H9 (cell line): ENCODE data around the gene TMEM141. TPM values are rescaled to one million over a fixed set of nuclear protein-coding genes. Genes with fewer than 3 reads are reported as not detected.
"Not testable (repeated sequence)": the region's sequence is repeated elsewhere in the genome, so short reads cannot be mapped to it uniquely, and the experiment has no call there.

Experiments used
- DNase-seq: peaks from one replicate; pipeline ENCODE4 v3.0.0-alpha.2; 2017
- H2AFZ ChIP-seq: one replicate; pipeline ENCODE4 v1.6.1; 2013; ENCODE audit warnings: mild to moderate bottlenecking, low read length, control low read depth, moderate library complexity
- H2AK5ac ChIP-seq: 2 replicates; pipeline ENCODE4 v1.6.1; 2013; ENCODE audit warnings: low read length, control low read depth, mixed read lengths; ENCODE audit not compliant: insufficient read length
- H2BK120ac ChIP-seq: one replicate; pipeline ENCODE4 v1.6.1; 2013; ENCODE audit warnings: low read depth, mild to moderate bottlenecking, low read length, control low read depth, inconsistent platforms; ENCODE audit not compliant: poor library complexity, severe bottlenecking
- H2BK12ac ChIP-seq: 2 replicates; pipeline ENCODE4 v1.6.1; 2013; ENCODE audit warnings: low read length, control low read depth, mixed read lengths, low read depth; ENCODE audit not compliant: insufficient read length
- H2BK15ac ChIP-seq: 2 replicates; pipeline ENCODE4 v1.6.1; 2013; ENCODE audit warnings: low read depth, low read length, control low read depth
- H2BK20ac ChIP-seq: one replicate; pipeline ENCODE4 v1.6.1; 2013; ENCODE audit warnings: low read depth, mild to moderate bottlenecking, low read length, control low read depth, inconsistent platforms; ENCODE audit not compliant: poor library complexity, severe bottlenecking
- H2BK5ac ChIP-seq: 2 replicates; pipeline ENCODE4 v1.6.1; 2013; ENCODE audit warnings: low read length, control low read depth, mixed read lengths; ENCODE audit not compliant: insufficient read length
- H3K14ac ChIP-seq: 2 replicates; pipeline ENCODE4 v1.6.1; 2013; ENCODE audit warnings: low read length, control low read depth; ENCODE audit not compliant: insufficient read depth
- H3K18ac ChIP-seq: 2 replicates; pipeline ENCODE4 v1.6.1; 2013; ENCODE audit warnings: low read depth, mild to moderate bottlenecking, mixed read lengths, low read length, control low read depth; ENCODE audit not compliant: insufficient read length
- H3K23ac ChIP-seq: 2 replicates; pipeline ENCODE4 v1.6.1; 2013; ENCODE audit warnings: low read length, control low read depth, mixed read lengths, low read depth; ENCODE audit not compliant: insufficient read length
- H3K23me2 ChIP-seq: 2 replicates; pipeline ENCODE4 v1.6.1; 2013; ENCODE audit warnings: low read depth, mild to moderate bottlenecking, mixed read lengths, low read length, control low read depth; ENCODE audit not compliant: insufficient read length, poor library complexity, severe bottlenecking
- H3K27ac ChIP-seq: 2 replicates; pipeline ENCODE4 v1.5.1; 2013; ENCODE audit warnings: low read length, control low read depth, mixed read lengths, low read depth; ENCODE audit not compliant: insufficient read length
- H3K27me3 ChIP-seq: 2 replicates; pipeline ENCODE4 v1.6.1; 2013; ENCODE audit warnings: low read length, control low read depth, inconsistent platforms; ENCODE audit not compliant: insufficient read depth
- H3K4ac ChIP-seq: 2 replicates; pipeline ENCODE4 v1.6.1; 2013; ENCODE audit warnings: low read depth, mild to moderate bottlenecking, control low read depth, inconsistent platforms, low read length, moderate library complexity
- H3K4me1 ChIP-seq: 2 replicates; pipeline ENCODE4 v1.6.1; 2013; ENCODE audit warnings: low read length, control low read depth, inconsistent platforms; ENCODE audit not compliant: insufficient read depth
- H3K4me2 ChIP-seq: 2 replicates; pipeline ENCODE4 v1.6.1; 2013; ENCODE audit warnings: low read length, control low read depth, mixed read lengths; ENCODE audit not compliant: insufficient read length, insufficient read depth
- H3K56ac ChIP-seq: 2 replicates; pipeline ENCODE4 v1.6.1; 2013; ENCODE audit warnings: low read depth, mild to moderate bottlenecking, mixed read lengths, low read length, control low read depth; ENCODE audit not compliant: insufficient read length
- H3K79me1 ChIP-seq: 2 replicates; pipeline ENCODE4 v1.6.1; 2013; ENCODE audit warnings: low read depth, mild to moderate bottlenecking, moderate library complexity, low read length, control low read depth, inconsistent platforms; ENCODE audit not compliant: insufficient read depth, poor library complexity, severe bottlenecking
- H3K79me2 ChIP-seq: 2 replicates; pipeline ENCODE4 v1.6.1; 2013; ENCODE audit warnings: low read length, control low read depth, inconsistent platforms; ENCODE audit not compliant: insufficient read depth
- H3K9ac ChIP-seq: 2 replicates; pipeline ENCODE4 v1.6.1; 2013; ENCODE audit warnings: low read length, control low read depth, mixed read lengths; ENCODE audit not compliant: insufficient read length; ENCODE audit errors: extremely low read depth
- H3K9me3 ChIP-seq: one replicate; pipeline ENCODE4 v1.6.1; 2013; ENCODE audit warnings: low read depth, low read length, inconsistent platforms; ENCODE audit not compliant: control insufficient read depth
- H3T11ph ChIP-seq: one replicate; pipeline ENCODE4 v1.6.1; 2013; ENCODE audit warnings: mild to moderate bottlenecking, low read length, control low read depth, inconsistent platforms
- H4K20me1 ChIP-seq: one replicate; pipeline ENCODE4 v1.6.1; 2013; ENCODE audit not compliant: control insufficient read depth, insufficient read length, insufficient read depth
- H4K5ac ChIP-seq: 2 replicates; pipeline ENCODE4 v1.6.1; 2013; ENCODE audit warnings: low read depth, mild to moderate bottlenecking, mixed read lengths, low read length, control low read depth; ENCODE audit not compliant: insufficient read length
- H4K8ac ChIP-seq: replicated peaks from 2 replicates; pipeline ENCODE4 v1.6.1; 2013; ENCODE audit warnings: low read length, control low read depth, mixed read lengths, low read depth; ENCODE audit not compliant: insufficient read length
- H4K91ac ChIP-seq: 2 replicates; pipeline ENCODE4 v1.6.1; 2013; ENCODE audit warnings: low read depth, mild to moderate bottlenecking, moderate library complexity, mixed read lengths, low read length, control low read depth; ENCODE audit not compliant: insufficient read length
- H3K27ac Mint-ChIP-seq, 3 experiments: 2 replicates in 2 of 3; 3 replicates in 1 of 3; pipeline ENCODE4 v1.8.0; 2020 to 2021; ENCODE audit warnings: mixed read lengths in 3 of 3, mild to moderate bottlenecking in 1 of 3, moderate library complexity in 1 of 3
- H3K27me3 Mint-ChIP-seq: 2 replicates; pipeline ENCODE4 v1.8.0; 2021; ENCODE audit warnings: low read depth, mild to moderate bottlenecking, moderate library complexity, mixed read lengths
- H3K36me3 Mint-ChIP-seq, 3 experiments: 2 replicates in 2 of 3; 3 replicates in 1 of 3; pipeline ENCODE4 v1.8.0; 2020 to 2021; ENCODE audit warnings: low read depth in 3 of 3, mixed read lengths in 3 of 3; ENCODE audit not compliant: insufficient read depth in 1 of 3
- H3K4me1 Mint-ChIP-seq, 2 experiments: 2 replicates each; pipeline ENCODE4 v1.8.0; 2020; ENCODE audit warnings: mixed read lengths in 2 of 2
- H3K4me3 Mint-ChIP-seq, 2 experiments: 2 replicates in 1 of 2; 3 replicates in 1 of 2; pipeline ENCODE4 v1.8.0; 2020 to 2021; ENCODE audit warnings: mild to moderate bottlenecking in 2 of 2, mixed read lengths in 2 of 2, moderate library complexity in 1 of 2
- H3K9me3 Mint-ChIP-seq, 2 experiments: 2 replicates in 1 of 2; 3 replicates in 1 of 2; pipeline ENCODE4 v1.8.0; 2020; ENCODE audit warnings: mild to moderate bottlenecking in 2 of 2, mixed read lengths in 2 of 2, moderate library complexity in 1 of 2
- CTCF ChIP-seq: fragments of 200-600 bp; sonication (generic); conservative IDR thresholded peaks from 3 replicates; pipeline ENCODE4 v1.8.0; 2021; ENCODE audit warnings: antibody characterized with exemption, mild to moderate bottlenecking
- WGBS: extraction: QIAGEN DNeasy Blood & Tissue Kit; methylation state at CpG from one replicate; pipeline ENCODE4 v1.1.7; 2013; ENCODE audit warnings: missing lambda C conversion rate, low lambda C conversion rate, mixed read lengths; ENCODE audit not compliant: insufficient read length; ENCODE audit errors: extremely low coverage; 5-methylcytosine and 5-hydroxymethylcytosine counted together
- total RNA-seq: library from RNA; stranded (reverse); gene quantifications from 2 replicates; pipeline ENCODE4 v1.2.1, GENCODE V29; 2021

TMEM141 gene
- total RNA-seq, 1 experiment from 2014 or later, result 55.2 TPM

GRCh38 chr9:136760834-136761544 is 30.2 kb upstream of the TMEM141 start:
- not testable (repeated sequence) for H3K23ac ChIP-seq, H3K4ac ChIP-seq, H4K8ac ChIP-seq, H3K79me1 ChIP-seq, H3K14ac ChIP-seq, H2AK5ac ChIP-seq, H3K79me2 ChIP-seq, H3K9me3 Mint-ChIP-seq, H2BK15ac ChIP-seq, H3K27me3 ChIP-seq, H3T11ph ChIP-seq, H3K9ac ChIP-seq, H4K5ac ChIP-seq, H3K18ac ChIP-seq, H2BK5ac ChIP-seq, H3K56ac ChIP-seq, H3K9me3 ChIP-seq, H2BK120ac ChIP-seq, H2BK12ac ChIP-seq, H3K36me3 Mint-ChIP-seq, H4K91ac ChIP-seq, H3K23me2 ChIP-seq, H2AFZ ChIP-seq, H3K27ac ChIP-seq, H2BK20ac ChIP-seq, H3K4me1 ChIP-seq, H3K4me2 ChIP-seq, H4K20me1 ChIP-seq, H3K27me3 Mint-ChIP-seq
- Mint-ChIP-seq H3K4me3 (peak overlapping the region in 1 of 2 experiments; percentile 44; a peak in 2 of 5 replicates), H3K27ac (peak overlapping the region in 1 of 3 experiments; percentile 85; a peak in 1 of 7 replicates), H3K4me1 (peaks cover 12 to 28% of the 10 kb centered on the region in 2 experiments; a peak in 3 of 4 replicates)
- TF ChIP-seq CTCF, result peak; percentile 57
- DNase-seq, result peak; percentile 67
- no CpG with 5 or more reads among the region's 22 CpGs for WGBS
